GM19328 (cell line): ENCODE measurements around the gene PADI1.

Experiments
- ATAC-seq: cut with Tn5 transposase; IDR thresholded peaks from one replicate; pipeline ENCODE4 v1.9.1; 2021; ENCODE audit warnings: mild to moderate bottlenecking, moderate library complexity; ENCODE audit not compliant: unreplicated experiment

The PADI1 gene

DNA sequence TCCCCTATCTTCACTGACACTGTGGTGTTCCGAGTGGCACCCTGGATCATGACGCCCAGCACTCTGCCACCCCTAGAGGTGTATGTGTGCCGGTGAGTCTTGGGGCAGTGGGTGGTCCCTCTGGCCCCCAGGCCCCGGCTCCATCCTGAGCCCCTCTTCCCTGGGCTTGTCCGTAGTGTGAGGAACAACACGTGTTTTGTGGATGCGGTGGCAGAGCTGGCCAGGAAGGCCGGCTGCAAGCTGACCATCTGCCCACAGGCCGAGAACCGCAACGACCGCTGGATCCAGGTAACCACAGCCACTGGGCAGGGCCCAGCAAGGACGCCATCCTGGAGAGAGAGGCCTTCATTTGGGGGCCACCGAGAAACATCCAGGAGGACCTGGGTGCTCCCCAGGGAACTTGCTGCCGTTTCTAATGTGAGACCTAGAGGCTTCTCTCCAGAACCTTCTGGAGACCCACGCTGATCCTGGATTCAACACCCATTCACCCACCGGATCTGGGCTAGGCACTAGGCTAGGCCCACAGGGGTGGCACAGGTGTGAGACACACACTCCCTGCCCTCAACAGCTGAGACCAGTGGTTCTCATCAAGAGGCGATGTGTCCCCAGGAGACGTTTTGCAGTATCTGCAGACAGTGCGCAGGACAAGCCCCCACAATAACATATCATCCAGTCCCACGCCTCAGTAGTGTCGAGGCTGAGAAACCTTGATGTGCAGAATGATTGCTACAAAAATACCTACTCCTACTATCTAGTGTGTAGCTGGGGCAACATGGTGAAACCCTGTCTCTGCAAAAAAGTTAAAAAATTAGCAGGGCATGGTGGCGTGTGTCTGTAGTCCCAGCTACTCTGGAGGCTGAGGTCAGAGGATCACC is 66.2 kb downstream of the PADI1 start:
- ATAC-seq = no peak

DNA sequence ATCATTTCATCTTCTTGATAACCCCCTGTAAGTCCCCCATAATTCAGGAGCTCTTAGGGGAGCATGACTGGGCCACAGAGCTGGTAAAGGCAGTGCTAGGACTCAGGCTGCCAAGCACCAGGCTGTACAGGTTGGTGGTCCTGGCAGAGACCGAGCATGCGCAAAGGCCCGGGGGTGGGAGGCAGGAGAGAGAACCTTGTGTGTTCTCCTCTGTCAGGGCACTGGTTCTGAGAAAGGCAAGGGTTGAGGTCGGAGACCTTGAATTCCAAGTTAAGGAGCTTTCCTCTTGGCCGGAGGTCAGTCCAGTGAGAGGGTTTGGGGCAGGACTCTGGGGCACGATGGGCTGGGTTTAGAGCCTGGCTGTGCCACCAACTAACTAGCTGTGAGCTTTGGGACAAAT is 67.1 kb downstream of the PADI1 start:
- no peak for ATAC-seq

DNA sequence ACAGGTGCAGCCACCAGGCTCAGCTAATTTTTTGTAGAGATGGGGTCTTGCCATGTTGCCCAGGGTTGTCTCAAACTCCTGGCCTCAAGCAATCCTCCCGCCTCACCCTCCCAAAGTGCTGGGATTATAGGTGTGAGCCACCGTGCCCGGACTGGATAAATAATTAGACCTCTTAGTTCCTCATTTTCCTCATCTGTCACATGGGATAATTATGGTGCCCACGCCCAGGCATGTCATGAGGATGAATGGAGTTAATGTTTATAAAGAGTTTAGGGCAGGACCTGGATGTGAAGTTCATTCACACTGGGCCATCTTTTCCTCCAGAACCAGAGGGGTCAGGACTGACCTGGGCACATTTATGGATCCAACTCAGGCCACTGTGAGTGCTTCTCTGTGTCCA is 67.7 kb downstream of the PADI1 start:
- ATAC-seq = no peak

DNA sequence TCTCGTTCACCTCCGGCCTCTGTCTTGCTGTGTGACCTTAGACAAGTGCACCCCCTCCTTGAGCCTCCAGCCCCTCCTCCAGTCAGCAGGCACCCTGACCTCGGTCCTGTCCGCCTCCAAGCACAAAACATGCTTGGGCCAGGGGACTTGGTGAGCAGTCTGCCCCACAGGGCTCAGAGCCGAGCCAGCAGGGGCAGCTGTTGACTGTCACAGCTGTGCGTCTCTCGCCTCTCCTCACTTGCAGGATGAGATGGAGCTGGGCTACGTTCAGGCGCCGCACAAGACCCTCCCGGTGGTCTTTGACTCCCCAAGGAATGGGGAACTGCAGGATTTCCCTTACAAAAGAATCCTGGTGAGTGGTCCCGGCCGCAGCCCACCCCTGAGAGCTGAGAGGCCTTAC is 68.2 kb downstream of the PADI1 start:
- no peak for ATAC-seq

DNA sequence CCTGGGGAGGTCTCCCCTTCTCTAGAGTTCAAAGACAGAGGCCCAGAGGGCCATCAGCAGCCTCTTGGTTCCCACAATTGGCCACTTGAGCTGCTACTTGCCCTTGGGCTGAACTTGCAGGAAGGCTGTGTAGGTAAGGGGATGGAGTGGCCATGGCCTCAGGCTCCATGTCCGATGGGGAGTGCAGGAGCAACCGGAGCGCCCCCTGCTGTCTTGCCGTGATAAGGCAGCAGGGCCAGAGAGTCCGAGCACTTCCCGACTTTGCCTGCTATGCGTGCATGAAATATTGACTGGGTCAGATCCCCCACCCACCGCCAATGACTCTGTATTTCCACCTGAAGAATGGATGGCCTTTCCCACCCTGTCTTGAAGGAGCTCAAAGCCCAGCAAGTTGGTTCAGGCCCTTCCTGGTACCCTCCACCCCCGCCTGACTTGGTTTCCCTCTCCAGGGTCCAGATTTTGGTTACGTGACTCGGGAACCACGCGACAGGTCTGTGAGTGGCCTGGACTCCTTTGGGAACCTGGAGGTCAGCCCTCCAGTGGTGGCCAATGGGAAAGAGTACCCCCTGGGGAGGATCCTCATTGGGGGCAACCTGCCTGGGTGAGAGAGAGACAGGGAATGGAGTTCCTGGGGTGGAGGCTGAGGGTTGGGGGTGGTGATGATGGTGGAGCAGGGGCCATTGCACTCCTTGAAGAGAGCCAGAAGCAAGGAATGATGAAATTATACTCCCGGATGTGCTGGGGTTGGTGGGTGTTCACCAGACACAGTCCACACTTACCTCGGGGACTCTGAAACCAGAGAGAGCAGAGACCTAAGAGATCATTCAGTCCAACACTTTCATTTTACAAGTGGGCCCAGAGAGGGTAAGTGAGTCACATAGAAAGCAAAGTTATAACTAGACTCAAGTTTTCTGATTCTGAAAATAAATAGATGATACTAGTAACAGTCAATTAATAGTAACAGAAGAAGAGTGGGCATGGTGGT is 69.5 kb downstream of the PADI1 start:
- no peak for ATAC-seq

DNA sequence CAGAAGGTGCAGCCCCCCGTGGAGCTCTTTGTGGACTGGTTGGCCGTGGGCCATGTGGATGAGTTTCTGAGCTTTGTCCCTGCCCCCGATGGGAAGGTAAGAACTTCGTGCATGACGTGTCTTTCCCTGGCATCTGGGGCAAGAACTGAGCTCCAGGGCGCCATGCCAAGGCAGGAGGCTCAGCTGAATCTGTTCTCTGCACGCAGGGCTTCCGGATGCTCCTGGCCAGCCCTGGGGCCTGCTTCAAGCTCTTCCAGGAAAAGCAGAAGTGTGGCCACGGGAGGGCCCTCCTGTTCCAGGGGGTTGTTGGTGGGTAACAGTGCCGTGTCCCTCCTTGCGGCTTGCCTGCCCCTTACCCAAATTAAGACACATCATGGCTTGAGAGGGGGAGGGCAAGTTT is 71.6 kb downstream of the PADI1 start:
- no peak for ATAC-seq

DNA sequence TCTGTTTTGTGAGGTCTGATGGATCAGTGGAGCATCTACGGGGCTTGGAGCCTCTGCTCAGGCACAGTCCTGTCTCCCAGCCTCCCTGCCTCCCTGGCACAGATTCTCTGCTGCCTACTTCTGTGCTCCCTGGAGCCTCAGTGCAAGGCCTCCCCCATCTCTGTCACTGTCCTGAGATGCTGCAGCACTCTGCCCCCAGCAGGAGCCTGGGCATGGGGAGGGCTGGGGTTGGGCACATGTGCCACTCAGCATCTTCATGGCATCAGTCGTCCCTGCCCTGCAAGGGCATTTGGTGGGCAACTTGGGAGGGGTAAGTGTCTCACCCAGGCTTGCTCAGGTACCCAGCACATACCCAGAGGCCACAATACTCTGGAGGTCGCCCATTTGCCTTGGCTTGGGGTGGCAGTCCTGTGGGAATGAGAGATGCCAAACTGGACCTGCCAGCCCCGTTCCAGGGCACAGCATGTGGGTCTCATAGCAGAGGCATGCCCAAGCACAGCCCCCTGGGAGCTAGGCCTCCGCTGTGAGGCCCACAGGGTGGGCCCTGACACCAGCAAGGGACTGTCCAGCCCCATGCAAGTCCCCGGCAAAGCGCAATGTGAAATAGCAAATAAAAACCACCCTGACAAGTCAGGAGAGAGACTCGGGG is 72.7 kb downstream of the PADI1 start:
- no peak for ATAC-seq

DNA sequence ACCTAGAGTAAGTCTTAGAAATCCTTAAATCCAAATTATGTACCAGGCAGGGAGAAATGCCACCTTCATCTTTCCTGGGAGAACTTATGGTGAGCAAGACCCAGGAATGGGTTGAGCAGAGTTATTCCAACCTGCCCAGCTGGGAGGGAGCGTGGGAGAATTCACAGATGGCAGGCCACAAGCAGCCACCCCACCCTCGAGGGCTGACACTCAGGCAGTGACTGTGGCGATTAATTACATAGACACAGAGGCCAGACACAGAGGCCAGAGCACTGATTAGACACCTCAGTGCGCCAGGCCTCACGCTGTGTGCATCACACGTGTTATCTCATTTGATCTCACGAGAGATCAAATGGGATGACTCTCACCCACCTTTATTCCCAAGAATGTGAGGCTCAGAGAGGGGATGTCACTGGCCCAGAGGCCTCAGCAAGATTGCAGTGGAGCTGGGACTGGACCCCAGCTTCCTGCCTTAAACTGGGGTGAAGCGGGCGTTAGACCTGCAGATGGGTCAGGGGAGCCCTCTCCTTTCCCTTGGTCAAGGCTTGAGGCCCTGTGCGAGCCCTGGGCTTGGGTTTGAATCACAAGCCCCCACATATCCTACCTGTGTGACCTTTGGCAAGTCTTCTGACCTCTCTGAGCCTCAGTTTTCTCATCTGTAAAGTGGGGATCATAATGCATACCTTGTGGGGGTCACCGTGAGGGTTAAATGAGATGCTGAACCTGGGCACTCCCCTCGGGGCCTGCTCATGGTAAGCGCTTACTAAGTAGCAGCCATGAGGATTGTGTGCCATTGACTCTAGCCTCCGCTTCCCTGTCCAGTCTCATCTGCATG is 74.3 kb downstream of the PADI1 start:
- no peak for ATAC-seq

DNA sequence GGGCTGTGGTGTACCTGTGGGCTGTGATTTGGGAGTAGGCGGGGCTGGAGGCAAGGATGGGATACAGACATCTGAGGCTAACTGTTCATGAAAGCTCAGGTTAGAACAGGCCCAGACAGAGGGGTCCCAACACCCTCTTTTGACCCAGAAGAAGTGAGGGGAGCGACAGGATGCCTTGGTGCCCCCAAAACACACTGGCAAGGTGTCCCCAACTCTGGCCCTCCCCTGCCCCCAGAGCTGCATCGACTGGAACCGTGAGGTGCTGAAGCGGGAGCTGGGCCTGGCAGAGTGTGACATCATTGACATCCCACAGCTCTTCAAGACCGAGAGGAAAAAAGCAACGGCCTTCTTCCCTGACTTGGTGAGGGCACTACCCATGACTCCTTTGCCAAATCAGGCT is 75.5 kb downstream of the PADI1 start:
- no peak for ATAC-seq

DNA sequence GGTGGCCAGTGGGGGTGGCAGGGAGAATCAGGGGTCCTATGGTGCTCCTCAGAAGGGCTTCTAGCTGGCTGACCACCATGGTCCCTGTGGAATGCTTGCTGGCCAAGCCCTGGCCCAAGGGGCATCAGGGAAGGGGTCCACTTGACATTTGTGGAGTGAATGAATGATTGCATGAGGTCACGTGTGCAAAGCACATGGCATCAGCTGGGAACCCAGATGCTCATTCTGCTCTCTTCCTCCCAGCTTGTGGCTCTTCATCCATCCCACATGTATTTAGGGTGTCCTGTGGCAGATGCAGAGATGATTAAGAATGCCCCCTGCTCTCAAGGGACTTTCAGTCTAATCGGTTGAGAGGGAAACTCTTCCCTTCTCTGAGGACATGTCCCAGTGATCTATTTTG is 76.0 kb downstream of the PADI1 start:
- no peak for ATAC-seq

DNA sequence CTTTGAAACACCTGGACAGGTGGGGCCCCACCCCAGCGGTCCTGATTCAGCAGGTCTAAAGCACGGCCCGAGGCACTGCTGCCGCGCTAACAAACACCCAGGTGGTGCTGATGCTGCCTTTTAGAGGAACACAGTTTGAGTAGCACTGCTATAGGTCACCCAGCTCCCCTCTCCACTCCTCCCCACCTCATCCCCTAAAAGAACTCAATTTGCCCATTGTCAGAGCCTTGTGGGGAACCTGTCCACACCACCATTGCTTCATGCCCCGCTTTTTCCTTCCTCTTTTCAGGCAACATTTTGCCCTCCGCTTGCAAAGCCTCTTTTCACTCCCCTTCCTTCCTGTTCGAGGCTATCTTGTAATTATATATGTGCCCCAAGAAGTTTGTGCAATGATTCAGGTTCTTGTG is 76.8 kb downstream of the PADI1 start:
- no peak for ATAC-seq

DNA sequence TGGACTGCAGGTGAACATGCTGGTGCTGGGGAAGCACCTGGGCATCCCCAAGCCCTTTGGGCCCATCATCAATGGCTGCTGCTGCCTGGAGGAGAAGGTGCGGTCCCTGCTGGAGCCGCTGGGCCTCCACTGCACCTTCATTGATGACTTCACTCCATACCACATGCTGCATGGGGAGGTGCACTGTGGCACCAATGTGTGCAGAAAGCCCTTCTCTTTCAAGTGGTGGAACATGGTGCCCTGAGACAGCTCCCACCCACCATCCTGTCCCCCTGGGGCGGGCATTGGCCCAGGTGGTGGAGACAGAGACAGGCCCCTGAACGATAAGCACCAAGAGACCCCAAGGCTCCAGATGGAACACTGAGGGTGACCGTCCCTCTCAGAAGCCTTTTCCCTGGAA is 77.9 kb downstream of the PADI1 start:
- ATAC-seq = no peak

DNA sequence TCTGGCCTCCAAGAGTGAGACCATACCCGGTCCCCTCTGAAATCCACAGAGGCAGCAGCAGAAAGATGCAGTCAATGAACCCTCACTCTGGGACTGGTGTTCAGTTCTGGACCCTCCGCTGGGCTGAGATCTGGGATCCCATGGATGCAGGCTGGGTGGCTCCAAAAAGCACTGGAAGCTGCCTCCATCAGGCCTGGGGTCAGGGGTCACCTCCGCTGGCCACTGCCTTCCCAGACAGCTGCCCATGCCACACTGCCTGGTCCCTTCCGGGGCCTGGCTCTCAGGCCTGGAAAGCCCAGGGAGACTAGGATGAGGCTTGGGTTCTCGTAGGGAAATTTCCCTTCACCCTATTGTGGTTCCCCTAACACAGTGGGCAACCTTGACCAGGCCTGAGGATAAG is 81.7 kb downstream of the PADI1 start:
- no peak for ATAC-seq

DNA sequence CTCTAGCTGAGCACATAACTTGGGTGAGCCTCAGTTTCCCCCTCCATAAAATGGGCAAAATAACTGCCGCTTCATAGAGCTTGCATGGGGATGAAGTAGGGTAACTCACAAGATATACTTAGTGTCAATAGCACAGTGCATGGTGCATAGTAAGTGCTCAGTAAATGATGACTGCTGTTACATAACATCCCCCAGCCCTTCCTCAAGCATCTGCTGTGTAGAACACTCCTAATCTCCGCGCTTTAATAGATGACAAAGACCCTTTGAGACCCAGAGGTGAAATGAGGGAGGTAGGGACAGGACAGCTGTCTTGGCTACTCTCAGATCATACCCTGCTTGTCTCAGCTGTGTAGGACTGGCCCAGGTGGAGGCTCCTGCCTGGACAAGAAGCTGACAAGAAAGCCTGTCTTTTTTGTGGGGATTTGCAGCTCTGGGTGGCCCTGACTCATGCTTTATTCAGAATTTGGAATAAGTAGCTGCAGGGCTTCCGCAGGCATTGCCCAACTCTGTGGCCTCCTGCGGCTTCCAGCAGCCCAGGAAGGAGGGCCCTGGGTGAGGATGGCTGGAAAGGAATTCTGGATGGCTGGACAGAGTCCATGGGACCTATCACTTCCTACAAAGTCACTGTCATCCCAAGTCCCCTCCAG is 82.3 kb downstream of the PADI1 start:
- ATAC-seq = no peak

DNA sequence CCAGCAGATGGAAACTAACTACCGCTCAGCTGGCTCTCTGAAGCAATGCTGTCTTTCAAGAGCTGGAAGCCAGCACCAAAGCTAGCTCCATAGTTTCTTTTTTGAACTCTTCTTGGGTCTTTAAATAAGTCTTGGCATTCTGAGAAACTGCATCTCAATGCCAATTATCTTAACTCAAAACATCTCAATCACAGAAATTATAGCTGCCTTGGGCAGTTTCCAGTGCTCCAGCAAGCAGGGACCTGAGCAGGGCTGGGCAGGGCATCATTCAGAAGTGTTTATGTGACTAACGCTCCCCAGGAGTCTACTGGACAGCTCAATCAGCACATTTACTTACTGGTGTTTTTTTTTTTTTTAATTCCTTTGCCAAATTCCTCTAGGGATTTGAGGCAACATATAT is 84.8 kb downstream of the PADI1 start:
- ATAC-seq = no peak

DNA sequence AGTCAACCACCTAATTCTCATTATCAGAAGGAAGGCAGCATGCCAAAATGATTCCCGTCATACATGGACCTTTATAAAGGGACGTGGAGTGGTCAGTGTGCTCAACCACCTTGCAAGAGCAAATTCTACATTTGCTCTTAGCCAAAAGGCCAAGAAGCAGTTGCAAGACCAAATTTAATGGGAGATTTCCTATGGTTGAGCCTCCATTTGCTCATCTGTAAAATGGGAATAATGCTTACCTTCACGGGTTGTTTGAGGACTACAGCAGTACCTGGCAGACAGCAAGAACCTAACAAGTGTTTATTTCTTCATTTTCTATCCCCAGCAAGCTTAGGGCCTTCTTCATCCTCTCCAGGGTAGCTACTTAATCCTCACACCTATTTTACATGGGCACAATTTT is 85.6 kb downstream of the PADI1 start:
- ATAC-seq = no peak

DNA sequence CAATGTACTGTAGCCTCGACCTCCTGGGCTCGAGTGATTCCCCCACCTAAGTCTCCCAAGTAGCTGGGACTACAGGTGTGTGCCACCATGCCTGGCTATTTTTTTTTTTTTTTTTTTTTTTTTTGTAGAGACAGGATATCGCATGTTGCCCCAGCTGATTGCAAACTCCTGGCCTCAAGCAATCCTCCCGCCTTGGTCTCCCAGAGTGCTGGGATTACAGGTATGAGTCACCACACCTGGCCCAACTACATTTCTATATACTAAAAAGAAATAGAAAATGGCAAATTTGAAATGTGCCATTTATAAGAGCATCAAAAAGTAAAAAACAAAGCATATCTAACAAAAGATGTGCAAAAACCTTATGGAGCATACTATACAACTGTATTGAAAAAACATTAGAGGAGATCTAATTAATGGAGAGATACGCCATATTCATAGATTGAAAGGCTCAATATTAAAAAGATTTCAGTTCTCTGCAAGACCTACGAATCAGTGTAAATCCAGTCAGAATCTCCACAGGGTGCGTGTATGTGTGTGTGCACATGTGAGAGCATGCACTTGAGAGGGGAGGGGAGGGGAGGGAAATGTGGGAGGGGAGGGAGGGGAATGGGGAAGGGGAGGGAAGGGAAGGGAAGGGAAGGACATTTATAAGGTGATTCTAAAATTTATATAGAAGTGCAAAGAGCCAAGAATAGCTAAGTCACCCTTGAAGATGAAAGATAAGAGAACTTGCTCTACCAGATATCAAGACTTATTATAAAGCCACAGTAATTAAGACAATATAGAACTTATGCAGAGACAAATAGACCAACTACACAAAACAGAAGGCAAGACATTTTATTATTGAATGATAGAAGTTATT is 87.6 kb downstream of the PADI1 start:
- no peak for ATAC-seq

DNA sequence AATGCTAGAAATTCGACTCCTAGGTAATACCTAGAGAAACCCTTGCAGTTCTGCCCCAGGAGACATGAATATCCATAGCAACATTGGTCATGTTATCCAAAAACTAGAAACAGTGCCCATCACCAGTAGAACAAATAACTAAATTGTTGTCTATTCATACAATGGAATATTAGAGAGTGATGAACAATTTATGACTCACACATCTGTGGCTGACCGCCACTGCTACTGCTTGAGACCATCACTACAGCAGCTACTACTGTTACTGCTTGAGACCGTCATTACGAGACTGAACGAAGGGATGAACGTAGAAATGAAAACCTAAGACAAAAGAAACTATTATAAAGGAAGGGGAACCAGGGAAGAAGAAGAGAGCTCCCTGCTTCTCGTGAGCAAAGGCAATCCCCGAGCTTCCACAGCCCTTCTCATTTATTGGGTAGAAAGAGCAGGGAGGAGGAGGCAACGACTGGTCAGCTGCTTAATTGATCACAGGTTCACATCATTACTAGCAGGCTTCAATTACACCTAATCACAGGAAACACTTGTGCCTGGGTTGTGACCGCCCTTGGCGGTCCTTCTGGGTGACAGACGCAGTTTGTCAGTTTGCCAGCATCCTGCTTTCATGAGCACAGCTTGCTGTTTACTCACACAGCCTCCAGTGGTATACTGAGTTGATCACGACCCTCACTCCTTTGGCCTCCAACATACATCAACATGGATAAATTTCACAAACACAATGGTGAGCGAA is 88.9 kb downstream of the PADI1 start:
- no peak for ATAC-seq
